HG02981 (cell line): Measurements from ENCODE around the gene VCPKMT.
A peak's percentile ranks its signal among the peaks of the same experiment; 100 is the strongest.
"Not testable (repeated sequence)": the region's sequence is repeated elsewhere in the genome, so short reads cannot be mapped to it uniquely, and the experiment has no call there.

Experiments used
- ATAC-seq: cut with Tn5 transposase; IDR thresholded peaks from one replicate; pipeline ENCODE4 v1.9.1; 2021; ENCODE audit warnings: mild to moderate bottlenecking, moderate library complexity; ENCODE audit not compliant: unreplicated experiment

The VCPKMT gene

DNA sequence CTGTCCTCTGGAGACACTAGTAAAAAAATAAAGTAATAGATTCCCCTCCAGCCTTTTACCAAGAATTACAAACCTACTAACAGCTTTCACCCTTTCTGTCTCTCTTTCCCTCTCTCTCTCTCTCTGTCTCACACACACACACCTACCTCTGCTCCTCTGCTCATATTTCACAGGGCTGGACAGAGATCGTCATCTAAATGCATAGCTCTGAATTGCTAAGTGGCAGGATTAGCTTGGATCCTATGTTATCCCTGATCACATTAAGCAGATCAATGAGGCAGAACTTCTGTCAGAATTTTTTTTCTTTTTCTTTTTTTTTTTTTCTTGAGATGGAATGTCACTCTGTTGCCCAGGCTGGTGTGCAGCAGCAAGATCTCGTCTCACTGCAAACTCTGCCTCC, 22.9 kb downstream of the VCPKMT start:
- ATAC-seq: no peak

DNA sequence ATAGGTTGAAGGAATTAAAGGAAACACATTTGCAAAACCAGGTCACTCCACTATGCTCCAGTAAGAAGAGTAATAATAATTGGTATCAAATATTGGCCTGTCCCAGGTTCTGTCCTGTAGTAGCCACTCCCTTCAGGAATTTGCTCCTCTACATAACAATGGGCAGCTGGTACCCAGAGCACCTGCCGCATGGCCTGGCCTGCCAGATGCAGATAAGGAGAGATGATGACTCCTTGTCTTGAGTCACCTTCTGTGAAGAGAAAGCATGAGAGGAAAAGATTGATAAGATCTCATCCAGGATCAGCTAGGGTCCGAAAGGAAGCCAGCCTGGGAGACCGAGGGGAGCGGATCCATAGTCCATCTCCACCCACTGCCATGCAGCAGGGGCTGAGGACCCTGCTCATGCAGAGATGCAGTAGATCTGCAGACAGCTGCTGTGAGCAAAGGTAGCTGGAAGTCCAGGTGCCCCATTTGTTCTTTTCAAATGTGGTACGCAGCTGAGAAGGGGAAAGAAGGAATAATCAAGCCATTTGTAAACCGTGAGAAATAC, 24.3 kb downstream of the VCPKMT start:
- ATAC-seq: no peak

DNA sequence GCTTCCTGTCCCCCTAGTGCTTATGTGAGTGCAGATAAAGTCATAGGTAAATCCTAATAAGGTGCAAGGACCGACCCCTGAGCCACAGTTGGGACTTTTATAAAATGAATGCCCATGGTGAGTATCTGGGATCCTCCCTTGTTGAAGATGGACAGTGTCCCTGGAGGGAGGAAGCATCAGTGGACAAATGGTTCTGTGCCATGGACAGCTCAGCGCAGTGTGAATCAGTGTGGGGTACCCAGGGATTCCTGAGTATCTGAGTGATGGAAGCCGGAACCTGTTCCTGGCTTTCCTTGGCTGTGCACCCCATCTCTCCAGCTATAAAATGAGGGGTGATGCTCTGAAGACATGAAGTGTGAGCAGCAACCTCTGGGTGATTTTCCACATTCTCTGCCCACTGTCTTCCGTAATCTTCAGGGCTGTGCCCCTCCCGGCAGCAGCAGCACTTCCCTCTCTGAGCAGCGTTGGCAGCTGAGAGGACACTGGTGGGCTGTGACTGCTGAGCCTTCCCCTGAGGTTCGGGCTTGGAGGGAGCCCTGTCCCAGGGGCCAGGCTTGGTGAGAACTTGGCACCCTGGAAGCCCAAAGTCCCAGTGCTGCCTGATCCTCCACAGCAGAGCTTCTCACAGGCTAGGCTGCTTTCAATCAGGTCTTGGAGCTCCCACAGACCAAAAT, 25.0 kb downstream of the VCPKMT start:
- ATAC-seq: no peak

GRCh38 chr14:50089208-50089607, 27.2 kb downstream of the VCPKMT start:
- ATAC-seq: no peak

- ATAC-seq: no peak
Observed at GRCh38 chr14:50088731-50089130, 27.6 kb downstream of the VCPKMT start.

DNA sequence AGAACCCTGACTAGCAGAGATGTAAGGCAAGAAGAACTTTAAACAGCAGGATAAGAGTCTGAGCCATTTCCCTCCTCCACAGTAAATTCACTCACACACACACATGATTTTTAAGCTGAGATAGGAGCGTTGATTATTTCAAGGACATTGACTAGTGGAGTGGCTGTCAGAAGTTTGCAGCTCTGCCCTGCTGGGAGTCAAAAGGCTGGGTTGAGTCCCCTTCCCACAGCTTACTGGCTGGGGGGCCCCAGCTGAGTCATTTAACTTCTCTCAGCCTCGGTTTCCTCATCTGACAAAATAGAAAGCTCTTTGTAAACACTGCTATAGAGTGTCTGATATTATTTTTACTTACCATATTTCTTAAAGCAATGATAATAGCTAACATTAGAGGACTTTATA, 28.3 kb downstream of the VCPKMT start:
- ATAC-seq: no peak

GRCh38 chr14:50087341-50088116, 28.8 kb downstream of the VCPKMT start:
- ATAC-seq: no peak

DNA sequence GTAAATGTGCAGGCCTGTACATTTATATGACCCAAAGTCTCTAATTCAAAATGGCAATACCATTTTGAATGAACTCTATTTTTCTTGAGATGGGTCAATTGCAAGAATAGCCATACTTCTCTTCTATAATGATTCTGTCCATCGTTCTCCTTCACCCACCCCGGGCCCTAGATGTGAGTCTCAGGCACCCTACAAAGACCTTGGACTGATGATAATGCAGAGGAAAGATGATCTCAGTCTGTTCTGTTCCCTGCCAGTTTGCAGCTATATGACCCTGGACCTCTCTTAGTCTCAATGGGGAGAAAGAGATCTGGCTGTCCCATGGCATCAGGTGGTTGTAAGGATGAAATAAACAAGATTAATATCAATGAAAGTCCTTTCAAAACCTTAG, 30.1 kb downstream of the VCPKMT start:
- no peak for ATAC-seq

- ATAC-seq: peak; percentile 48
Observed at GRCh38 chr14:50085570-50086320, 30.6 kb downstream of the VCPKMT start.

DNA sequence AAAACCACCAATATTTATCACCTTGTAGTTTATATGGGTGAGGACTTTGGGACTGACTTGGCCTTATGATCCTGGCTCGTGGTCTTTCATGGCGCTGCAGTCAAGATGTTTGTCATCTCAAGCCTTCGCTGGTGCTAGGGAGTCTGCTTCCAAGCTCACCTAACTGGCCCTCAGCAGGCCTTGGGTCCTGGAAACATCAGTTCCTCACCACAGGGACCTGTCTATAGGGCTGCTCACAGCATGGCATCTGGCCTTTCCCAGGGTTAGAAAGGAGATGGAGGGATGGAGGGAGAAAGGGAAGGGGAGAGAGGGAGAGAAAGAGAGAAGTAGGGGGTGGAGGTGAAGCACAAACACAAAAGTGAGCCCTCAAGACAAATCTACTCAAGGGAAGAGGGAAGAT, 31.7 kb downstream of the VCPKMT start:
- ATAC-seq: no peak

GRCh38 chr14:50083467-50084337, 32.7 kb downstream of the VCPKMT start:
- ATAC-seq: peak; percentile 27

DNA sequence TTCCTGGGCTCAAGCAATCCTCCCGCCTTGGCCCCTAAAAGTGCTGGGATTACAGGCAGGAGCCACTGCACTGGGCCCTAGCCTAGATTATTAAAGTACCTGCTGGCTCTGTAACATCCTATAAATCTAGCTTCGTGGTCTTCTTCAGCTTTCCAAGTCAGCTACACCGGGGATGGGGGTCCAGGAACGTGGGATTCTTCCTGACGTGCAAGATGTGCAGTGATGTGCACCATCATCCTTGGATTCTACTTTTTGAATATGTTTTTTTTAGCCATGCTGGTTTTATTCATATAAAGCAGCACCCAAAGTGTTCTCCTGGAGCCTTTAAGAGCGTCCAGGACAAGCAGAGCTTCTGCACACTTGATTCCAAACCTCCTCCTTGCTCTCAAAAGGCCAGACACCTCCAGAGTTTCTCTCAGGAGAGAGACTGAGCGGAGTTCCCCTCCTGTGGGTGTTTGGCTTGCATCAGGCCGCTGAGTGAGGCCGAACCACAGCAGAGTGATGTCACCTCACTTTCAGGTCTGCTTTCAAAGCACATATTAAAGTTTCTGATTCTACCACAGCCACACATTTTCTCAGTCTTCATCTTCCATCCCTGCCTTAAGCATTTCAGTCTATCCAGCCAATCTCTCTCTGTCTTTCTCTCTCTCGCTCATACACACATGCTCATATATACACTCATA, 33.4 kb downstream of the VCPKMT start:
- ATAC-seq: peak; percentile 72

DNA sequence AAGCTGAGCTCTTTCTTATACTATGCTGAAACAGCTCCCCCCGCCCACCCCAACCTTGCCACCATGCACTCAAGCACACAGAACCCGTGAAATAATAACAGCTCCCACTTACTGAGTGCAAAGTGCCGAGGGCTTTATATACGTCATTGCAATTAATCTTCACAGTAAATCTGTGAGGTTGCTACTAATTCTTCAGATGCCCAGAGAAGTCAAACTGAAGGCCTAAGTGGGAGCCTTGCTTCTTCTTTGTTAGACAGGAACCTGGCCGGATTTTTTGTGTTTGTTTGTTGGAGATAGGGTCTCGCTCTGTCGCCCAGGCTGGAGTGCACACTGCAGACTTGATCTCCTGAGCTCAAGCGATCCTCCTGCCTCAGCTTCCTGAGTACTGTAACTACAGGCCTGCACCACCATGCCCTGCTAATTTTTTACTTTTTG, 34.0 kb downstream of the VCPKMT start:
- no peak for ATAC-seq

DNA sequence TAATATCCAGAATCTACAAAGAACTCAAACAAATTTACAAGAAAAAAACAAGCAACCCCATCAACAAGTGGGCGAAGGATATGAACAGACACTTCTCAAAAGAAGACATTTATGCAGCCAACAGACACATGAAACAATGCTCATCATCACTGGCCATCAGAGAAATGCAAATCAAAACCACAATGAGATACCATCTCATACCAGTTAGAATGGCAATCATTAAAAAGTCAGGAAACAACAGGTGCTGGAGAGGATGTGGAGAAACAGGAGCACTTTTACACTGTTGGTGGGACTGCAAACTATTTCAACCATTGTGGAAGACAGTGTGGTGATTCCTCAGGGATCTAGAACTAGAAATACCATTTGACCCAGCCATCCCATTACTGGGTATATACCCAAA, 37.3 kb downstream of the VCPKMT start:
- not testable (repeated sequence) for ATAC-seq

DNA sequence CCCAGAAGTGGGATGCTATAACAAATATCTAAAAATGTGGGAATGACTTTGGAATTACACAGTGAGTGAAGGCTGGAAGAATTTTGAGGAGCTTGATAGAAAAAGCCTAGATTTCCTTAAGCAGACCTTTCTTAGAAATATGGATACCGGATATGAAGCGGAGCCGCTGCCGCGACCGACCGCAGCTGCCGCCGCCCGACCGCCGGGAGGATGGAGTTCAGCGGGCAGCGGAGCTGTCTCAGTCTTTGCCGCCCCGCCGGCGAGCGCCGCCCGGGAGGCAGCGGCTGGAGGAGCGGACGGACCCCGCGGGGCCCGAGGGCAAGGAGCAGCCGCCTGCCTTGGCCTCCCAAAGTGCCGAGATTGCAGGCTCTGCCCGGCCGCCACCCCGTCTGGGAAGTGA, 42.7 kb downstream of the VCPKMT start:
- ATAC-seq: not testable (repeated sequence)

DNA sequence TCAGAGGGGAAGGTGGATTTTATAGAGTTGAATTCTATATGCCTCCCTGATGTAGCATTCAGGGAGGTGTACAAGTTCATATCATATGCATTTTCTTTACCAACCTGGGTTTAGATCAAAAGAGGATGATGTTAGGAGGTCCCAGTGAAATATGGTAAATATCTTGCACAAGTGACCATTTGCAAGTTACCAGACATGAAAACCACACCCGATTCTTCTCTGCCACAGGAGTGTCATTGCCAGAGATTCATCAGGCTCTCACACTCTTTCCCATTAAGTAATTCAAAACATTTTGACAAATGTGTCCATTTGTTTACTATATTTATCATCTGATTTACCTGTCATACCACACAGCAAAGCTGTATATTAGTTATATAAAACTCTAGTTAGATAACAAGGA, 44.0 kb downstream of the VCPKMT start:
- ATAC-seq: no peak

DNA sequence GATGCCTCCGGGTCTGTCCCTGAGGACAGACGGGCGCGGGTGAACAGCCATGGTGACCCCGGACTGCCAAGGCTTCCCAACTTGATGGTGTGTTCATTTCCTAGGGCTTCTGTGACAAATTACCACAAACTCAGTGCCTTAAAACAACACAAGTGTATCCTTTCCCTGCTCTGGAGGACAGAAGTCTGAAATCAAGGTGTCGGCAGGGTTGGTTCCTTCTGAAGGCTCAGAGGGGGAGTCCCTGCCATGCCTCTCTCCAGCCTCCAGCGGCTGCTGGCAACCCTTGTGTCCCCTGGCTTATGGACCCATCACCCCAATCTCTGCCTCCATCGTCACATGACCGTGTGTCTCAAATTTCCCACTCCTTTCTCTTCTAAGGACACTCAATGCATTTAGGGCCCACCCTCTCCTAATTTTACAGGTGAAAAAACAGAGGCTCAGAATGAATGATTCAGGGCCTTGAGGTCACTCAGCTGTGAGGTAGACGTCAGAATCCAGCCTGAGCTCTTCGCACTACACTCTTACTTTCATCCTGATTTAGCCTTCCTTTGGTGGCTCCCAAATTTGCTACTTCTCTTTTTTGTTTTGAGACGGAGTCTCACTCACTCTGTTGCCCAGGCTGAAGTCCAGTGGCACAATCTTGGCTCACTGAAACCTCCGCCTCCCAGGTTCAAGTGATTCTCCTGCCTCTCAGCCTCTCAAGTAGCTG, 45.4 kb downstream of the VCPKMT start:
- ATAC-seq: no peak

GRCh38 chr14:50070230-50070629, 46.1 kb downstream of the VCPKMT start:
- no peak for ATAC-seq

GRCh38 chr14:50069325-50069724, 47.0 kb downstream of the VCPKMT start:
- ATAC-seq: no peak
